WI38 (cell line): ENCODE measurements around the gene KTN1.

Source experiments
- H3K4me3 ChIP-seq: 2 replicates; pipeline ENCODE4 v1.5.1; 2011; ENCODE audit warnings: low read depth, mild to moderate bottlenecking, control low read depth, low read length
- CTCF ChIP-seq: IDR thresholded peaks from 2 replicates; pipeline ENCODE4 v1.5.1; 2012; ENCODE audit warnings: low read depth, mild to moderate bottlenecking, control low read depth, low read length

The KTN1 gene

GRCh38 chr14:55720796-55721195 is 140.8 kb downstream of the KTN1 start:
- no peak for TF ChIP-seq CTCF

GRCh38 chr14:55721353-55721752 is 141.3 kb downstream of the KTN1 start:
- H3K4me3 ChIP-seq, result no peak overlapping the region
- no peak for TF ChIP-seq CTCF

More at GRCh38 chr14:55720796-55721195, 140.8 kb downstream of the KTN1 start:
- H3K4me3 ChIP-seq, result no peak overlapping the region

- TF ChIP-seq CTCF, result no peak
- H3K4me3 ChIP-seq, result no peak overlapping the region
Measured at GRCh38 chr14:55722054-55722453, 142.0 kb downstream of the KTN1 start.

GRCh38 chr14:55724736-55725135 is 144.7 kb downstream of the KTN1 start:
- no peak for TF ChIP-seq CTCF
- H3K4me3 ChIP-seq, result no peak overlapping the region

- TF ChIP-seq CTCF, result no peak
- no peak overlapping the region for H3K4me3 ChIP-seq
Measured at GRCh38 chr14:55730592-55731310, 150.7 kb downstream of the KTN1 start.

- no peak overlapping the region for H3K4me3 ChIP-seq
- TF ChIP-seq CTCF, result no peak
Measured at GRCh38 chr14:55731311-55731872, 151.4 kb downstream of the KTN1 start.

- peak; percentile 49 for TF ChIP-seq CTCF
- no peak overlapping the region for H3K4me3 ChIP-seq
Measured at GRCh38 chr14:55731881-55732498, 152.0 kb downstream of the KTN1 start.
